ENCODE data around the gene ANKRD24.
"Not testable (repeated sequence)": the region's sequence is repeated elsewhere in the genome, so short reads cannot be mapped to it uniquely, and the experiment has no call there.

Gene ANKRD24

GRCh38 chr19:4197625-4198466, 15.4 kb downstream of the ANKRD24 start:
- DNase-seq (ENCODE audit: low read depth in 2 of 2): no peak

- no peak for DNase-seq (ENCODE audit: low read depth in 2 of 2)
Observed at GRCh38 chr19:4198467-4199126, 16.1 kb downstream of the ANKRD24 start.

- DNase-seq (ENCODE audit: low read depth in 2 of 2): no peak
Observed at GRCh38 chr19:4199699-4200293, 17.3 kb downstream of the ANKRD24 start.

- DNase-seq (ENCODE audit: low read depth in 2 of 2): no peak
Observed at GRCh38 chr19:4200940-4201542, 18.6 kb downstream of the ANKRD24 start.

- no peak for DNase-seq (ENCODE audit: low read depth in 2 of 2)
Observed at GRCh38 chr19:4201798-4202197, 19.3 kb downstream of the ANKRD24 start.

- no peak for DNase-seq (ENCODE audit: low read depth in 2 of 2)
Observed at GRCh38 chr19:4206818-4207484, 24.5 kb downstream of the ANKRD24 start.

- no peak for DNase-seq (ENCODE audit: low read depth in 2 of 2)
Observed at GRCh38 chr19:4208385-4209094, 26.1 kb downstream of the ANKRD24 start.

- no peak for DNase-seq (ENCODE audit: low read depth in 2 of 2)
Observed at GRCh38 chr19:4210166-4210731, 27.8 kb downstream of the ANKRD24 start.

GRCh38 chr19:4213116-4213515, 30.6 kb downstream of the ANKRD24 start:
- DNase-seq (ENCODE audit: low read depth in 2 of 2): no peak

GRCh38 chr19:4215807-4216206, 33.3 kb downstream of the ANKRD24 start:
- DNase-seq (ENCODE audit: low read depth in 2 of 2): no peak

- DNase-seq (ENCODE audit: low read depth in 2 of 2): no peak
Observed at GRCh38 chr19:4216846-4217245, 34.4 kb downstream of the ANKRD24 start.

GRCh38 chr19:4217429-4218264, 35.2 kb downstream of the ANKRD24 start:
- no peak for DNase-seq (ENCODE audit: low read depth in 2 of 2)

- not testable (repeated sequence) for DNase-seq (ENCODE audit: low read depth in 2 of 2)
Observed at GRCh38 chr19:4218523-4218922, 36.0 kb downstream of the ANKRD24 start.

- DNase-seq (ENCODE audit: low read depth in 2 of 2): no peak
Observed at GRCh38 chr19:4220188-4220587, 37.7 kb downstream of the ANKRD24 start.

GRCh38 chr19:4224470-4224869, 42.0 kb downstream of the ANKRD24 start:
- no peak for DNase-seq (ENCODE audit: low read depth in 2 of 2)

GRCh38 chr19:4225885-4226284, 43.4 kb downstream of the ANKRD24 start:
- no peak for DNase-seq (ENCODE audit: low read depth in 2 of 2)

- DNase-seq (ENCODE audit: low read depth in 2 of 2): no peak
Observed at GRCh38 chr19:4227771-4228170, 45.3 kb downstream of the ANKRD24 start.

GRCh38 chr19:4228765-4229178, 46.3 kb downstream of the ANKRD24 start:
- DNase-seq (ENCODE audit: low read depth in 2 of 2): no peak

GRCh38 chr19:4229179-4229931, 46.9 kb downstream of the ANKRD24 start, which contains the start of gene EBI3:
EBI3 (plus strand) TSS chr19:4229523; CDS start chr19:4229551, 28 bp downstream.
- no peak for DNase-seq (ENCODE audit: low read depth in 2 of 2)

All from fibroblast of skin of left biceps (primary cell).